ENCODE measurements around the gene RNU5B-1.

RNU5B-1 gene

DNA sequence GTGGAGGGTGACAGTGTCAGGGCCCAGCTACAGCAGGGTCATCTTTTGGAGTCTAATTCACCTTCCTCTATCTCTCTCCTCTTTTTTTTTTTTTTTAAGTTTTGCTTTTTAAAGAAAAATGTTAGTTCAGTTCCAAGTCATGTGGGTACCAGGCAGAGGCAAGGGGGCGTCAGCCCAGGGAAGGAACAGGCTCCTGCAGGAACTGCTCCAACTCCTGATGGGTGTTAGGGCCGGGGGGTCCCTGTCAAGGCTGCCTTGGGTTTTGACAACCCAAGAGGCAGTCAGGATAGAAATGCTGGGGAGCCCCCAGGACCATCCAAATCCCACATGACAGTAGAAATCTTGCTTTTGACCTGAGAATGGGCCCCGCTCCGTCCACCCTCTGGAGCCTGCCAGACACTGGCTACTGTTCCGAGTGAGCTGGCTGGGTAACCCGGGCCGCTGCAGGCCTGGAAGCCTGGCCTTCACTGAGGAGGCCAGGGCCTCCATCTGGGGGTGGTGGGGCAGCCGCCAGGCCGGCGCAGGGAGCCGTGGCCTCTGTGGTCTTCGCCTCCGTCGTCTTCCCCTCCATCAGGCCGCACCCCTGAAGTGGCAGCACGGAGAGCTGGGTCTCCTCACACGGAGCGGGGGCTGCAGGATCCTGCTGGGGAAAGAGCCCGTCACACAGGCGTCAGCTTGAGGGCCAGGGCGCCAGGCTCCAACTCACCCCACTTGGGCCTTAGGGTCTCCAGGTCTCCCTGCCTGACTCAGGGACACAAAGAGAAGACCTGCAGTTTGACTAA lies 24.2 kb downstream of the RNU5B-1 start:
- DNase-seq (ENCODE audit: low read depth in 2 of 2), result no peak

DNA sequence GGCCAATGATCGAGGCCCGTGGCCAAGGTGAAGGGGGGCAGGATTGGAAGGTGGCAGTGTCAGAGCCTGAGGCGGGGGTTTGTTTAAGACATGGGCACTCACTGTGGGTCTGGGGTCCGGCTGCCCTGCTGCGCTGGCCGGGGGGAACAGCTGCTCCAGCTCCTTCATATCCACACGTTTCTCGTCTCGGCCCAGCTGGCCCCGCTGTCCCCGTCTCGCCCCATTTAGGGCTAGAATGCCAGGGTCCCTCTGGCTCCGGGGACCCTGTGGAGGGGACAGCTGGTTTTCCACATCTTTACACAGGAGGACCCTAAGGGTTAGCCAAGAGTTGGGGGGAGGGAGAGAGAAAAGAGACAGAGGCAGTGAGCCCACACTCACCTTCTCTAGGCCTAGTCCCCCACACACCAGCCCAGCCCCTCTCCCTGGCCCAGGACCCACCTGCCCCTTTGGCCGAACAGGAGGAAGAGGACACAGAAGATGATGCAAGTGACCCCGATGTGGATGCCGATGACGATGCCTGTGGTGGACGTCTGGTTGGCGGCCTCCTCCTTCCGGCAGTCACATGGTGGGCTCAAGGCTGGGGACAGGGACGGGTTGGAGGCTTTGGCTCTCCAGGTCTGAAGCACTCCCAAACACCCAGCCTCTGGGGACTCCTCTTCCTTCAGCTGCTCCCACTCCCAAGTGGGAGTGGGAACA lies 25.0 kb downstream of the RNU5B-1 start:
- no peak for DNase-seq (ENCODE audit: low read depth in 2 of 2)

DNA sequence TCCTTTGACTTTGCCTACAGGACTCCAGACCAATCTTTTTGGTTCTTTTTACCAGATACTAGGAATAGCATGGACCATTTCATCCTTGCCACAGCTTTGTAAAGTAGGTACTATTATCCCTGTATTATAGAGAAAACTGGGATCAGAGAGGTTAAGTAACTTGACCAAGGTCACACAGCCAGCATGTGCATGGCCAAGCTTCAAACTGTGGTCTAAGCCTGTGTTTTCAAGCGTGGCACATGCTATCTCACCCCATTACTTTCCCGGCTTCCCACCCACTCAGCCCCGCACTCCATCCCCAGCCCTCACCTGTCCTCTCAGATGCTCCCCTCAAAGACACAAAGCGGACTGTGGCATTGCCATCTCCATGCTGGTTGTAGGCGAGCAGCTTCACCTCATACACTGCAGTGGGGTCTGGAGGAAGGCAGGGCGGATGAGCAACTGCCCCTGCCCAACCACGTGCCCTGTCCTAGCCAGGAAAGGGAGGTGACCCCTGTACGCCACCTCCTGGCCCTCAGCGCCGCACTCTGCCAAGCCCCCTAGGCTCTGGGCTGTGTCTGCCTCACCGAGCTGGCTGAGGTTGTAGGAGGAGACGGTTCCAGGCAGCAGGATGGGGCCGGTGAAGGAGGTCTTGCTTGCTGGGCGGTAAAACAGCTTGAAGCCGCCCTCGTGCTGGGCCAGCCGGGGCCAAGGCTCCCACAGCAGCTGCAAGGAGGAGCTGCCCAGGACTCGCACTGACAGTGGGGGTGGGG lies 25.7 kb downstream of the RNU5B-1 start:
- no peak for DNase-seq (ENCODE audit: low read depth in 2 of 2)

DNA sequence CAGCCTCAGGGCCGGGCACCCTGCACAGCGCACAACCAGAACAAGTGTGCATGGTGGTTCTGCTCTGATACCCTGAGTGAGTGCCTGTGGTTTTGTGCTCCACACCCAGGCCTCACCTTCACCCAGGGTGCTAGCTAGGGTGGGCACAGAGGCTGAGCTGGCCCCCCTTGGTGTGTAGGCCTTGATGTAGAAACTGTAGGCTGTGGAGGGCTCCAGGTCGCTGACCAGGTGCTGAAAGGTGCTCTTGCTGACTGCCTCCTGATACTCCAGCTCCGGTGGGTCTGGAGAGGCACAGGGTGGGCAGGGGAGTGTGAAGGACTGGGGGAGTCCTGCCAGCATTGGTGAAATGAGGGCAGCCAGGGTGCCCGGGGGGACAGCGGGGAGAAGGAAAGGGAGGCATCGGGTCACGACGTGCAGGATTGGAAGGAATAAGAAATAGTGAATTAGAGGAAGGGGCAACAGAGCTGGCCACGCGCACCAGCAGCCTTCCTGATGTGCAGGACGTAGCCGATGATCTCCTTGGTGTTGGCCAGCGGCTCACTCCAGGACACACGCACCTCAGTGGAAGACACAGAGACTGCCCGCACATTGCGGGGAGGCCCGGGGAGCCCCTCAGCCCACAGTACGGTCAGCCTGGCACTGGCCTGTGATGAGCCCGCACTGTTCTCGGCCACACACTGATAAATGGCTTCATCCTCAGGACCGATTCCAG lies 26.6 kb downstream of the RNU5B-1 start:
- no peak for DNase-seq (ENCODE audit: low read depth in 2 of 2)

DNA sequence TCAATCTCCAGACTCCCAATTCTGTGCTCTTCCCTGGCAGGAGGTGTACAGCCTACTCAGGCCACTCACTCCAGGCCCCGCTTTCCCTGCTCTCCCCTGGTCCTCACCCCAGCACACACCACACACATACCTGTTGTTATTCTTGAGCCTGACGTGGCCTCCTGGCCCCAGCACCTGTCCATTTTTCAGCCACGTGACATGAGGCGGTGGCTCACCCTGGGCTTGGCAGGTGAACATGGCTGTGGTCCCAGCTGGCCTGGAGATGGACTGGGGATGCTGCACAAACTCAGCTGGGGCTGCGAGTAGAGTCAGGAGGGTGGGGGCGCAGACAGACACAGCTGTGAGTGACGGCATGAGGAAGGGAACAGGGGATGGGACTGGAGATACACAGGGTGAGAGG lies 27.3 kb downstream of the RNU5B-1 start:
- DNase-seq (ENCODE audit: low read depth in 2 of 2), result no peak

DNA sequence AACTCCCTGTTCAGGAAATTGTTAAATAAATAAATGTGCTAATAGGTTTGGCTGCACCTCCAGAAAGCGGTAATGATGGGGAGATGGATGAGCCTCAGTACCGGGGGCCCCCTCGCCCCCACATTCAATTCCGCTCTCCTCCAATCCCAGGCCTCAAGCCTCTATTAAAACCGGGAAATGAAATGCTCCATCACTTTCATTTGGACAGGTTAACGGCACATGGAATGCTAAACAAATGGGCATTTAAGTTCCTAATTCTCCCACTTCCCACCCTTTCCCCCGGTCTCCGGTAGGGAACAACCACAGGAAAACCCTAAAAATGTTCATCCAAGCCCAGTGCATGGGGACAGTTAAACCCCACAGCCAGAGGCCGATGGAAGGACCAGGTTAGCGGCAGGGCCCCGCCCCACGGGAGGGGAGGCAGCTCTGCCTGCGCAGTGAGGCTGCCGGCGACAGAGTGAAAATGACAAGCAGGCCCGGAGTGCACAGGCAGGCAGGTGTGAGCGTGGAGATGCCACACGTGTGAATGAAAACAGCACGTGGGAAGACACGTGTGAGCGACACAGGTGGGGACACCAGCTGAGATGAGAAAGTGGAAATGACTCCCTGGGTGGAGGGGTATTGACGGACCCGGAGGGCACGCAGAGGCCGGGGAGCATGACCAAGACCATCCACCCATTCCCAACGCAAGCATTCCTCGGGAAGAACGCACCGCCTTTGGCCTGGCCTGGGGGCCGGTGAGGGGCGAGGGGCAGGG lies 28.1 kb downstream of the RNU5B-1 start:
- DNase-seq (ENCODE audit: low read depth in 2 of 2), result no peak

DNA sequence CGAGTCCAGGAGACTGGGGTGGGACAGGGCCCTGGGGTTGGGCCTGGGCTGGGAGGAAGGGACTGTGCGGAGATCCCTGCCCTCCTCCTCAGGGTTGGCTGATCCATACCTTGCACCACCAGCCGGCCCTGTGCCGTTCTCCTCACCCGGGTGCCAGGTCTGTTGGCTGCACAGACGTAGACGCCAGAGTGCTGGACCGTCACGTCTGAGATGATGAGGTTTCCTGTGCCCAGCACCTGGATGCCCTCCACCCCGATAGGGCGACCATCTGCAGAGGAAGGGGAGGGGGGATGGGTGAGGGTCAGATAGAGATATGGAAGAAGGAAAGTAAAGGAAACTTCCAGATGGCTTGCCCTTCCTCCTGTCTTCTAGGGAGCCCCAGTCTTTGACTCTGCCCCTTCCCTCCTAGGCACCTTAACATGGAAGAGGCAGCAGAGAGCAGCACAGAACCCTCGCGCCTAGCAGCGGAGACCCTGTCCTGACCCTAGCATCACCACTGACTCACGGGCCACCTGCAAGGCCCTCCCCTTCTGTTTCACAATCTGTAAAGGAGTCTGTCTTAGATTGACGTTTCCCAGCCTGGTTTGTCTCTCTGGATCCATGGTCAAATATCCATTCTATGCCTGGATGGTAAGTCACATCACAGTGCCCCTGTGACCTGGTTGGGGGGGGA lies 28.8 kb downstream of the RNU5B-1 start:
- no peak for DNase-seq (ENCODE audit: low read depth in 2 of 2)

DNA sequence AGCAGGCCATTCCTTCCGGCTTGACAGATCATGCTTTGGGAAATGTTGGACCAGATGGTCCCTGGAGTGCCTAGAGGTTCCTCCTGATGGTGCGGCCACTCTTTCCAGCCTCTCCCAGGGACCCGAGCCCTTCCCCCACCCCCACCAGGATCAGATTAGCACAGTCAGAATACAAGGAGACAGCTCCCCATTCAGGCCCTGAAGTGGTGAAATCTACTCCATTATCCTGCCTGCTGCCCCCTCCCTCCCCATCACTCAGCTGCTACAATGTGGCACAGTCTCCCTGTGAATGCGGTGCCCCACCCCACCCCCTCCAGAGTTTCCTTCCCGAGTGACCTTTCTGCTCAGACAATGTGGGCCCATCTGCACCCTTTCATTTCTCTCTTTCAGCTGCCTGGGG lies 29.4 kb downstream of the RNU5B-1 start:
- no peak for DNase-seq (ENCODE audit: low read depth in 2 of 2)

DNA sequence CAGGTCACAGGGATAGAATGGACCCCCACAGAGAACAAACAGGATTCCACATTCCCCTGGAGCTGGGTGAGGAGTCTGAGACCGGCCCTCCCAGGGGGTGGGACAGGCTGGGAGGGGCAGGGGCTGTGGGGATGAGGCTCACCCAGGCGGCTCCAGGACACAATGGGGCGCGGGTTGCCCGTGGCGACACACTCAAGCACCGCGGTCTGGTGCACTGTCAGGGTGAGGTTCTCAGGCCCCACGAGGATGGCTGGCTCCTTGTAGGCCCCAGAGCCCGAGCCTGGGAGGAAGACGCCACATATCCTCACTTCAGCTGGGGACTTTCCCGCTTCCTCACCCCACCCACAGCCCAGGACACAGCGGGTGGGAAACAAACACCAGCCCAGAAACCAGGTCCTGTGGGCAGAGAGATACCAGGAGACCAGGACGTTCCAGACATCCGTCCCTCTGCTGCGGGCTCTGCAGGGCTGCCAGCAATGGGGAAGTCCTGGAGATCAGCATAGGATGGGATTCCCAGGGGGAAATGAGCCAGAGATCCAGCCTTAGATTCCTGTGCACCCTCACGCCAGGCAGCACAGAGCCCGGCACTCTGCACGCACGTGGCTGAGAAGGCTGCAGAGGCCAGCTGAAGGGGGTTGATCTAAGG lies 30.2 kb downstream of the RNU5B-1 start:
- no peak for DNase-seq (ENCODE audit: low read depth in 2 of 2)

DNA sequence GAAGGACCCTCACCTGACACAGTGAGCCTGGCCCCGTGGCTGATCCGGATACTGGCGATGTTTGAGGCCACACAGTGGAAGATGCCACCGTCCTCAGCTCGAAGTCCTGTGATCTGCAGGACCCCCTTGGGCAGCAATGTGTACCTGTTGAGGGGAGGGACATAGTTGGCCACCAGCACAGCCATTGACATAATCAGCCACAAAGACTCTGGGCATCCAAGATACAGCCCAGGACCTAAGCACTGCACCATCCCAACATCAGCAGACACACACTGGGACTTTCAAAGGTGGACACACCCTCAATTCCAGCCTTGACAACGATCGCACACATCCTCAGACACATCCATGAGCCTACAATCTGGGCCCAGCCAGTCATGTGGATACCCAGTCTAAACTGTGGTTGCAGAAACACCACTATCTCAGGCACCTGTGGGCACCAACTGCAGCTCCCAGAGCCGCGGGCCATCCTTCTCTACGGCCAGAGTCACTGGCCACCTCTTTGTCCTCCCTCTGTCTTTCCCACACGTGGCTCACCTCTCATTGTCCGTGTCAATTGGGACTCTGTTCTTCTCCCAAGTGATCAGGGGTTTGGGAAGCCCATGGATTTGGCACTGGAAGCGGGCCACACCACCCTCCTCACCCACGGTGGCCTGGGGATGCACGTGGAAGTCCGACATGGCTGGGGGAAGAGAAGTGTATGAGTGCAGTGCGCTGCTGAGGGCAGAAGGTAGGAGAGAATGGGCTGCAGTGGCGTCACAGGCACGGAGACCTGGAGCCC lies 31.0 kb downstream of the RNU5B-1 start:
- DNase-seq (ENCODE audit: low read depth in 2 of 2), result no peak

DNA sequence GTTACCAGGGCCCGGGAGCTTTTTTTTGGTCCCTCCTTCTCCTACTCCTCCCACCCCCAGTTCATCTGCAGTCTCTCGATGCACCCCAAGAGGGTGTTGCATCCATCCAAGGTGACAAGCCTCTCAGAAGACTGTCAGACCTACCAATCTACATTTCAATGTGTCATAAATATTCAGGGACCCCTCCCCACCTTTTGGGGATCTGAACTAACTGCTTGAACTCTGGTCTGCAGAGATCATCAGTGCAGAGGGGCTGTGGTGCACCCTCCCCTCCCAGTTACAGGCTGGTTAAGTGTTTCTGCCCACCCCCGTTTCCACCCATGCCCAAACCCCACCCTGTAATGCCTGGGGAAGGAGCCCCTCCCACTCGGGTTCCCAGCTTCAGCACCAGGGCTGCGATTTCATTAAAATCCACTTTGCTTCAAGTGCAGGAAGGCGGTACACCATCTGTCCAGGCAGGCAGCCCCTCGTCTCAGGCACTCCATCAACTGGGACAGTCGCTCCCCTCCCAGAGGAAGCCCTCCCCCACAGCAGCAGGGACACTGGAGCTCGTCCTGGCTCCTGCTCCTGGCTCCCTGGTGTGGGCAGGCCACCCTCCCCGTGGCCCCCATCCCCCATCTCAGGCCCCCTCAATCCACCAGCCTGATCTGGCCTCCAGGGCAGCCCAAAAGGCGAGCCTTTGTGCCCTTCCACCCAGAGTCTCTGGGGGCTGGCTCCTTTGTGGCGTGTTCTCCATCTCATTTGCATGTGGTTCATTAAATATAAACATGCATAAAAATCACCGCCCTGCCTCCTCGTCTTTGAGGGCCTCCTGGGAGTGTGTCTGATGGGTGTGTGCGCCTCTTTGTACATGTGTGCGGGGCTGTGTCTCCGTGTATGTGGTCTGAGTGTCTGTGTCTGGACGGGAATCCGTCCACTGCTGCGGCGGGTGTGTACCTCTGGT lies 32.3 kb downstream of the RNU5B-1 start:
- no peak for DNase-seq (ENCODE audit: low read depth in 2 of 2)

DNA sequence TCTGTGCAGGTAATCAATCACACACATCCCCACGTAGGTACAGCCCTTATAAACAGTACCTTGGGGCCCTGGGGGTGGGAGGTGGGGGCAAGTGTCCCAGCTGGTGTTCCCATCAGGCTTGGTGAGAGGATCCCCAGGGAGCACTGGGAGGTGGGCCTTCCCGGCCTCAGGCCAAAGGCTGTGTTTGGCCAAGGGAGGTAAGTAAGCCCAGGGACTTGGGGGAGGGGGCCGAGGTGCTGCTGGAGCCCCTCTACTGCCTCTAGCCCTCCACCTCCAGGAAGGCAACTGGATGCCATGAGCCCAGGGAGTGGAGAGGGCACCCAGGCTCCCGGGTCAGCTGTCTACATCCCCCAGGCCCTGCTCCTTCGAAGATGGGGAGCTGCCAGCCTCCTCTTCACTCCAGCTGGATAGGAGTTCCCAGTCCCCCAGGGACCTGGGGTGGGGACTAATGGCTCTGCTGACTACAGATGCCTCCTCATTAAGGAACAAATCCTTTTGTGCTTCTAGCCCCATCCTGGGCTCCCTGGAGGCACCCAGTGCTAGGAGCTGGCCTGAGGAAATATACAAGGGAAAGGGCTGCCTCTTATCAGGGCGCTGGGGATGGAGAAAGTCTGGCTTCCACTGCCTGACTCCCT lies 33.1 kb downstream of the RNU5B-1 start:
- no peak for DNase-seq (ENCODE audit: low read depth in 2 of 2)

DNA sequence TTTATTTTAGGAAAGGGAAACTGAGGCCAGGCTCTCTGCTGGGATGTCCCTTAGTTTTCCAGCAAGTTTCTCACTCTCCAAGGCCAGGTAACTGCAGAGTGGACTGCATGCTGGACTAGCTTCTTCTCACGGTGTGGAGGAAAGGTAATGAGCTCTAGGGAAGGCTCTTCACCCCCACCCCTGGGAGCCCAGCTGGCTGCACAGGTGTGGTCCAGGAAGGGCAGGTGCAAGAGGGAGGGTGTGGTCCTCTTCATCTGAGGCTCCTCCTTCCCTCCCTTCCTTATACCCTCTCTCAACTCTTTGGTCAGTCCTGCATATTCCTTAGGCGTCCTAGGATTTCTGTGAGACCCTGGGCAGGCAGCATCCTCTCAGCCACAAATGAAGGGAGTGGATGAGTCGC lies 33.9 kb downstream of the RNU5B-1 start:
- no peak for DNase-seq (ENCODE audit: low read depth in 2 of 2)

DNA sequence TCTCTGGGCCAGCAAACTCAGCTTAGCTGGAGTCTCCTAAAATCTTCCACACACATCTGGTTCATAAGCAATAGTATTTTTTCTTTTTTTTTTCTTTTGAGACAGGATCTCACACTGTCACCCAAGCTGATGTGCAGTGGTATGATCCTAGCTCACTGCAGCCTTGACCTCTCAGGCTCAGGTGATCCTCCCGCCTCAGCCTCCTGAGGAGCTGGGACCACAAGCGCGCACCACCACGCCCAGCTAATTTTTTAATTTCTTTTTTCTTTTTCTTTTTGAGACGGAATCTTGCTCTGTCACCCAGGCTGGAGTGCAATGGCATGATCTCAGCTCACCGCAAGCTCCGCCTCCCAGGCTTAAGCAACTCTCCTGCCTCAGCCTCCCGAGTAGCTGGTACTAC lies 34.3 kb downstream of the RNU5B-1 start:
- no peak for DNase-seq (ENCODE audit: low read depth in 2 of 2)

DNA sequence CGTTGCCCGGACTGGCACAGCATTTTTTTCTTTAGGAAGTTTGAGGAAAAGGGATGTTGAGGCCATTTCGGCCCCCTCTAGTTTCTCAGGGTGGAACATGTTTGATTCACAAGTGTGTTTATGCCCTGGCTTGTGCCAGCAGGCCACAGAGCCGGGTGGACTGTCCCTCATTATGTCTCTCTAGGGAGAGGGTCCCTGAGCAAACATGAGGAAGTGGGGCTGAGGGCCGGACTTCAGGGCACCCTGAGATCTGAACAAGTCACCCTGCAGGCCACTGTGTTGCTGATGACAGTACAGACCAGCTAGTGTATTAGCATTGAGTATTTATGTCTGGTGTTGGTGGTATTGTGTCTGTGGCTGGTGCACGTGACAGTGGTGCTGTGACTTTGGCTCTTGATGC lies 34.9 kb downstream of the RNU5B-1 start:
- DNase-seq (ENCODE audit: low read depth in 2 of 2), result no peak

DNA sequence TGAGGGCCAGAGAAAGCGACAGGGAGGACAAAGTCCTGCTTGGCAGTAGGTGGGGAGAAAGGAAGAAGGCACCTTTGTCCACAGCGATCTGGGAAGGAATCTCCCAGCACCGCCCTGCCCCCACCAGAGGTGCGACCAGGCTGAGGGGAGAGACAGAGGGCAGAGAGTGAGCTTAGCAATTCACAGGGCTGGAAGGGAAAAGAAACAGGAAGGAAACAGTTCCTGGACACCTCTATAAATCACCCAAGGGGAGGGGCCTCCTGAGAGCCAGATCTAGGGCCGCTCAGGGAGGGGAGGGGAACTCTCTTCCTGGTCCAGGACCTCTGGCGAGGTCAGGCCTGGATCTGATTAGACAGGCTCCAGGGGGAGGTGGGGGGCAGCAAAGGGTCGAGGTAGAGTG lies 35.4 kb downstream of the RNU5B-1 start:
- DNase-seq (ENCODE audit: low read depth in 2 of 2), result no peak

DNA sequence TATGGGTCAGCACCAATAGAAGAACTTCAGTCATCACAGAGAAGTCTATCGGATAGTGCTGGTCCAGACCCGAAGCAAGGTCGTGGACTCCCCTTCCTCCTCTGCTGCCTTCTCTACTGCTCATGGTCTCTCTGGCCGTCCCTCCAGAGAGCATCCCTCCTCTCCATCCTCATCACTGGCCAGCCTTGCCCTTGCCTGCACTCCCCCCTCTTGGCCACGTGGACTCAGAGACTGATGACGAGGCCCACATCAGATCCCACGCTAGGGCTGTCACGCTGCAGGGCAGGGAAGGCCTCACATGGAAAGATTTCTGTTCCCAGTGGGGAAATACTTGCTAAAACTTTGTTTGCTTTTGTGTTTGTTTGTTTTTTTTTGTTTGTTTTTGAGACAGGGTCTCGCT lies 38.0 kb downstream of the RNU5B-1 start:
- no peak for DNase-seq (ENCODE audit: low read depth in 2 of 2)

Measured in stimulated activated CD4-positive, alpha-beta T cell treated with anti-CD3 and anti-CD28 coated beads, Interleukin-4, amount 100 ng/mL, for 48 hours (primary cell).